Measurements from ENCODE around the gene RBM33.

The RBM33 gene

DNA sequence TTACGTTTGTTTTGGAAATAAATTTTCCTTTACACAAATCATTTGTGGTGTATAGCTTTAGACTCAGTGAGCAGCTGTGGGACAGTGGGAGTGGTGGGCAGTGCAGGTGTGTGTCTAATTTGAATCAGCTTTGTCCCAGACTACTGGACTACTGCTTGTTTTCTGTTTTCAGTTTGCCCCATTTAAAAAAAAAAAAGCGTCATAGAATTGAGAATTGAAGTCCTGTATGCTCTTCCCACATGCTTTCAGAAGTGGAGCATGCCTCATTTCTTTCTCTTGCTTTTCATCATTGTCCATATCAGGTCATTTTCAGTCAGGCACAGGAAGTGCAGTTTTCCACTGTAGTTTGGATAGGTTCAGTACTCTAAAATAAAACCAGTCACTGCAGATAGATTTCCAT lies 101.7 kb downstream of the RBM33 start:
- TF ChIP-seq, protein P1, sequence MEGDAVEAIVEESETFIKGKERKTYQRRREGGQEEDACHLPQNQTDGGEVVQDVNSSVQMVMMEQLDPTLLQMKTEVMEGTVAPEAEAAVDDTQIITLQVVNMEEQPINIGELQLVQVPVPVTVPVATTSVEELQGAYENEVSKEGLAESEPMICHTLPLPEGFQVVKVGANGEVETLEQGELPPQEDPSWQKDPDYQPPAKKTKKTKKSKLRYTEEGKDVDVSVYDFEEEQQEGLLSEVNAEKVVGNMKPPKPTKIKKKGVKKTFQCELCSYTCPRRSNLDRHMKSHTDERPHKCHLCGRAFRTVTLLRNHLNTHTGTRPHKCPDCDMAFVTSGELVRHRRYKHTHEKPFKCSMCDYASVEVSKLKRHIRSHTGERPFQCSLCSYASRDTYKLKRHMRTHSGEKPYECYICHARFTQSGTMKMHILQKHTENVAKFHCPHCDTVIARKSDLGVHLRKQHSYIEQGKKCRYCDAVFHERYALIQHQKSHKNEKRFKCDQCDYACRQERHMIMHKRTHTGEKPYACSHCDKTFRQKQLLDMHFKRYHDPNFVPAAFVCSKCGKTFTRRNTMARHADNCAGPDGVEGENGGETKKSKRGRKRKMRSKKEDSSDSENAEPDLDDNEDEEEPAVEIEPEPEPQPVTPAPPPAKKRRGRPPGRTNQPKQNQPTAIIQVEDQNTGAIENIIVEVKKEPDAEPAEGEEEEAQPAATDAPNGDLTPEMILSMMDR (IDR thresholded peaks at IDR 0.05; ENCODE audit: low read depth, low read length, missing control alignments), result no peak

DNA sequence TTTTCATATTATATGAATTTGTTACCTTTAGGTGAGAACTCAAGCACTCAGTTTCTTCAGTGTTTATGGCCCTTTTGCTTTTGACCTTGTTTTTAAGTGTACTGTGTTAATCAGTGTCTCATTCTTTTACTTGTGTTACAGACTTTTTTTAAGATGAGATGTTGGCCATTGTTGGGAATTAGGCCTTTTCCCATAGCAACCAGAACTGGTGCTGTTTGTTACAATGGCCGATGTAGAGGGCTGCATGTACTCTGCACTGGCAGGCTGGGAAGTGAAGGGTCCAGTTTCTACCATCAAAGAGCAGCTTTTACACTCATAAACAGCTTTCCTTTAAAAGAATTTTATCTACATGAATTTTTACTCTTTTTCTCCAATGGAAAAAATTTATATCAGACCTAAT lies 102.7 kb downstream of the RBM33 start:
- TF ChIP-seq, protein P1 (IDR thresholded peaks at IDR 0.05; ENCODE audit: low read depth, low read length, missing control alignments), result no peak
- no peak for DNase-seq (ENCODE audit: extremely low read depth, low read depth)
- H3K4me3 ChIP-seq (replicated peaks; ENCODE audit: low read depth, low read length), result no peak overlapping the region

More for the DNA sequence above, 101.7 kb downstream of the RBM33 start:
- no peak overlapping the region for H3K4me3 ChIP-seq (replicated peaks; ENCODE audit: low read depth, low read length)
- DNase-seq (ENCODE audit: extremely low read depth, low read depth), result no peak

DNA sequence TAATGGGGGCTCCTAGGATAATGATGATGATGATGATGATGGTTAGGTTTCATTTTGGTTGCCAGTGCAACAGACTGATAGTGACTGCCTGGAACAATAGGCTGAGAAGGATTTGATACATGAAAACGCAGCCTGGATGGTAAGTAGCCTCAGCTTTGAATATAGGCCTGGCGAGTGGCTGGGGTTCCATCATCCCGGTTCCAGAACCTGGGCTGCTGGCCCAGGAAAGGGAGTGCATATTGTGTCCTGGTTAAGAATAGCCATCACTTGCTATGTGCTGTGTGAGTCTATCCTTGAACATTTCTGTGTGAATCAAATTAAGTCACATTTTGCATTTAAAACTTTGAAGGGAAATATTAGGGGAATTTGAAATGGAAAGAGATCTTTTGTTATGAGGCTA lies 105.1 kb downstream of the RBM33 start:
- TF ChIP-seq, protein P1 (IDR thresholded peaks at IDR 0.05; ENCODE audit: low read depth, low read length, missing control alignments), result no peak
- H3K4me3 ChIP-seq (replicated peaks; ENCODE audit: low read depth, low read length), result no peak overlapping the region
- DNase-seq (ENCODE audit: extremely low read depth, low read depth), result no peak

DNA sequence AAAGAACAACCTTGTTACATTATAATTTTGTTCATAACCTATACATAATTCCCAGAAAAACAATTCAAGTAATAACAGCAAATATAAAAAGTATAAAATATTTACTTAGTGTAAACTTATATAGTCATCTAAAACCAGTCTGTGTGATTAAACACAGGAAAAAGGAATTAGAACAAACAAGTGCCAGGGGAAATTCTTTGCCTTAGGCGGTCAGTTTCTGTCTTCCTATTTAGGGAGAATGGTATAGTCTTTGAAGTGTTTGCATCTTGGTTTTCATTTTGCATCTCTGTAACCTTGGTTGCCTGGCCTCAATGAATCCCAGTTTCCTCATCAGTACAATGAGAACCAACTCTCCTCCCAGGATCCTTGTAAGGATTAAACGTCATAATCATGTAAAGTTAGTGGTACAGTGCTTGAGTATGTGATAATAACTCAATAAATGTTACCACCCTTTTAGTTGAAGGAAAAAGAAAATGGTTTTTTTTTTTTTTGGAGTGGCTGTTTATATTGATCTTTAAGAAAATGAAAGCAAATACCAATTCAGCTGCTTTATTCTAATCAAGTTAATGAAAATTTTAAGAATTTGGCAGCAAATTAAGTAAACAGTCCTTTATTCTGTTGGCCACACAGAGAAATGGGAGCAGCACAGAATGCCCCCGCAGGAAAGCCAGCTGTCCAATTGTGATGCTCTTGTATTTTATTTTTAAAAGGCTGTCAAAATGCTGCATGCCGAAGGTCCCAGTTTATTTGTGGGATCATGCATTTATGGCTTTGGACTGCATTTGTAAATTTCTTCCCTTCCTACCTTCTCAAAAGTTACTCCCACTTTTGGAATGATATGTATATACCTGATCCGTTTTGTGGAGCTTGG lies 106.0 kb downstream of the RBM33 start:
- no peak overlapping the region for H3K4me3 ChIP-seq (replicated peaks; ENCODE audit: low read depth, low read length)
- TF ChIP-seq, protein P1 (IDR thresholded peaks at IDR 0.05; ENCODE audit: low read depth, low read length, missing control alignments), result no peak
- DNase-seq (ENCODE audit: extremely low read depth, low read depth), result no peak

DNA sequence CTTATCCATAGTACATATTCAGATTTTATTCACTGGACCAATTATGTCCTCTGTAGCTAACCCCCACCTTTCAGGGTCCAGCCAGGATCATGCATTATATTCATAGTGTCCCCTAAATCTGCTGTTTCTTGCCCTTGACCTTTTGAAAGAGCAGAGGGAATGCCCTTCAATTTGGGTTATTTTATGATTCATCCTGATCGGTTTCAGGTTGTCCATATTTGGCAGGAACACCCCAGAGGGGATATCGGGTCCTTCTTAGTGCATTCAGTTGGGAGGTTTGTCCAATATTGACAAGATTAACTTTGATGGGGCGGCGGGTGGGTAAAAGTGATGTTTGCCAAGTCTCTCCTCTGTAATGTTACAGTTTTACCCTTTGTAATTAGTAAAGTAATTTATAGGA lies 106.9 kb downstream of the RBM33 start:
- DNase-seq (ENCODE audit: extremely low read depth, low read depth), result no peak
- H3K4me3 ChIP-seq (replicated peaks; ENCODE audit: low read depth, low read length), result no peak overlapping the region

DNA sequence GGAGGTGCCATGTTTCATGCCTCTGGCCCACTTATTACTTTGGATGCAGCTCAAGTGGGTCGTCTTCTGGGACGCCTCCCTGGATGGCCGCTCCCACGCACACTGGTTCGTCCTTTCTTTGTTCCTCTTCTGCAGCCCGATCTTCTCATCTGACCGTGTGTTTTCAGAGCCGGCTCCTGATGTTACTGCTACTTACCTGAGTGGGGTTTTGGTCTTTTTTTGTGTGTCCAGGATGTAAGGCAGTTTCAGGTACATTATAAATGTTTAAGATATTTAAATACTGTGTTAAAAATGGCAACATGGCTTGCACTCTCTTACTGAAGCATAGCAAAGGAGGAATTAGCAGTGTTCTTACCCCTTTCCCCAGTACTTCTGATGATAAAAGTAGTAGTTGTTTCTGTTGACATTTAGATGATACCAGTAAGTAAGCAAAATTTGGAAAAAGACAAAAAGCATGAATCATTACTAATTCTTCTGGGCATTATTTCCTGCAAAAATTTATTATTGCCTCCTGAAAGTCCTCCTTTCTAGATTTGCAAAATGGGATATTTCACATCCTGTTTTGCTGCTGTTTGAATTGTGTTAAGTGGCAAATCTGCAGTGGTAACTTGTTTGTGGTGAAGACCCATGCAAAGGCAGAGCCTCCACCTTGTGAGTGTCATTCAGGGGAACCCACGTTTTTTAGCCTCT lies 108.4 kb downstream of the RBM33 start:
- DNase-seq (ENCODE audit: extremely low read depth, low read depth), result no peak

More for the DNA sequence above, 106.9 kb downstream of the RBM33 start:
- TF ChIP-seq, protein P1 (IDR thresholded peaks at IDR 0.05; ENCODE audit: low read depth, low read length, missing control alignments), result no peak

More for the DNA sequence above, 108.4 kb downstream of the RBM33 start:
- TF ChIP-seq, protein P1 (IDR thresholded peaks at IDR 0.05; ENCODE audit: low read depth, low read length, missing control alignments), result no peak
- no peak overlapping the region for H3K4me3 ChIP-seq (replicated peaks; ENCODE audit: low read depth, low read length)

Measured in HFF-Myc (cell line).